ENCODE data around the gene MRGPRE. TPM values are rescaled to one million over a fixed set of nuclear protein-coding genes. Genes with fewer than 3 reads are reported as not detected.

MRGPRE gene
- total RNA-seq, 1 experiment from 2014 or later, result not detected

- peaks cover 19 to 27% of the 10 kb centered on the region in 2 experiments for H3K4me1 Mint-ChIP-seq
- Histone ChIP-seq H3K56ac (ENCODE audit: insufficient read length, low read depth, low read length) (no peak overlapping the region), H4K20me1 (ENCODE audit: control insufficient read depth, insufficient read depth, insufficient read length) (no peaks in the 10 kb centered on the region), H3K23me2 (ENCODE audit: insufficient read length, low read depth, low read length, poor library complexity, severe bottlenecking) (no peaks in the 10 kb centered on the region), H3K4ac (ENCODE audit: low read depth, low read length) (no peak overlapping the region), H3K27ac (ENCODE audit: insufficient read length, low read depth, low read length) (no peak overlapping the region), H3K79me1 (ENCODE audit: insufficient read depth, low read depth, low read length, poor library complexity, severe bottlenecking) (no peaks in the 10 kb centered on the region), H2AK5ac (ENCODE audit: insufficient read length, low read length) (no peak overlapping the region), H2BK20ac (ENCODE audit: low read depth, low read length, poor library complexity, severe bottlenecking) (no peak overlapping the region), H4K91ac (ENCODE audit: insufficient read length, low read depth, low read length) (no peak overlapping the region), H3K18ac (ENCODE audit: insufficient read length, low read depth, low read length) (no peak overlapping the region), H2BK120ac (ENCODE audit: low read depth, low read length, poor library complexity, severe bottlenecking) (no peak overlapping the region), H3K4me1 (ENCODE audit: insufficient read depth, low read length) (no peaks in the 10 kb centered on the region), H4K5ac (ENCODE audit: insufficient read length, low read depth, low read length) (no peak overlapping the region), H4K8ac (replicated peaks; ENCODE audit: insufficient read length, low read depth, low read length) (no peak overlapping the region), H3K9ac (ENCODE audit: extremely low read depth, insufficient read length, low read length) (no peak overlapping the region), H3K14ac (ENCODE audit: insufficient read depth, low read length) (no peak overlapping the region), H3K23ac (ENCODE audit: insufficient read length, low read depth, low read length) (no peak overlapping the region), H3K79me2 (ENCODE audit: insufficient read depth, low read length) (no peaks in the 10 kb centered on the region), H3K27me3 (ENCODE audit: insufficient read depth, low read length) (no peaks in the 10 kb centered on the region), H3T11ph (ENCODE audit: low read length) (no peak overlapping the region), H3K9me3 (ENCODE audit: control insufficient read depth, low read depth, low read length) (no peaks in the 10 kb centered on the region), H2AFZ (ENCODE audit: low read length) (no peak overlapping the region), H3K4me2 (ENCODE audit: insufficient read depth, insufficient read length, low read length) (no peak overlapping the region), H2BK12ac (ENCODE audit: insufficient read length, low read depth, low read length) (no peak overlapping the region), H2BK15ac (ENCODE audit: low read depth, low read length) (no peak overlapping the region), H2BK5ac (ENCODE audit: insufficient read length, low read length) (no peak overlapping the region)
- DNase-seq, result no peak
- H3K27me3 Mint-ChIP-seq (ENCODE audit: low read depth), result peaks cover 10% of the 10 kb centered on the region
- no peak overlapping the region; a peak in 1 of 7 replicates for H3K27ac Mint-ChIP-seq
- H3K9me3 Mint-ChIP-seq, result no peaks in the 10 kb centered on the region
- WGBS (ENCODE audit: extremely low coverage, insufficient read length, low lambda C conversion rate), result no CpG with 5 or more reads among the region's 21 CpGs
- H3K36me3 Mint-ChIP-seq (ENCODE audit: insufficient read depth in 1 of 3, low read depth in 3 of 3), result no peaks in the 10 kb centered on the region
- H3K4me3 Mint-ChIP-seq, result no peak overlapping the region
- no peak for TF ChIP-seq CTCF (conservative IDR thresholded peaks at IDR 0.05)
Measured at GRCh38 chr11:3225826-3226750, 6.1 kb downstream of the MRGPRE start.
